ENCODE results near the gene LEPROT. TPM values are rescaled to one million over a fixed set of nuclear protein-coding genes. Genes with fewer than 3 reads are reported as not detected.

LEPROT gene
- total and polyA plus RNA-seq, 2 experiments from 2014 or later, result 22.9 to 24.9 TPM

GRCh38 chr1:65477414-65478378 lies 57.2 kb downstream of the LEPROT start:
- H3K4me3 Mint-ChIP-seq, result no peak overlapping the region
- Histone ChIP-seq H3K4me3 (no peak overlapping the region), H3K27ac (ENCODE audit: low read depth) (no peak overlapping the region), H3K27me3 (ENCODE audit: insufficient read depth) (no peaks in the 10 kb centered on the region), H4K20me1 (replicated peaks; ENCODE audit: insufficient read depth) (0 out of 2 replicates have a peak, but pooled peaks cover 3% of the 10 kb centered on the region), H3F3A (replicated peaks; ENCODE audit: low read depth) (no peaks in the 10 kb centered on the region), H3K4me1 (ENCODE audit: insufficient read depth) (no peaks in the 10 kb centered on the region), H3K9me2 (ENCODE audit: insufficient read depth) (no peaks in the 10 kb centered on the region; the same call in 1 of the 2 replicates), H2AFZ (no peak overlapping the region), H3K4me2 (no peak overlapping the region), H3K79me2 (replicated peaks; ENCODE audit: insufficient read depth) (no peaks in the 10 kb centered on the region), H3K36me3 (ENCODE audit: insufficient read depth) (no peaks in the 10 kb centered on the region)
- H3K27ac Mint-ChIP-seq, result no peak overlapping the region
- H3K36me3 Mint-ChIP-seq (ENCODE audit: low read depth), result no peaks in the 10 kb centered on the region
- no peaks in the 10 kb centered on the region for H3K9me3 Mint-ChIP-seq
- TF ChIP-seq ZNF462 (CRISPR knock-in tag; IDR thresholded peaks at IDR 0.05), result no peak
- TF ChIP-seq EZH2phosphoT487 (IDR thresholded peaks at IDR 0.05; ENCODE audit: unreplicated experiment), result no peak
- TF ChIP-seq ZNF114 (CRISPR knock-in tag; IDR thresholded peaks at IDR 0.05), result no peak
- TF ChIP-seq CTCF (conservative IDR thresholded peaks at IDR 0.05; ENCODE audit: low read depth in 2 of 2), result no peak
- DNase-seq (ENCODE audit: low spot score) (no peak), ATAC-seq (no peak)
- H3K4me1 Mint-ChIP-seq, result no peaks in the 10 kb centered on the region
- no peaks in the 10 kb centered on the region for H3K27me3 Mint-ChIP-seq (ENCODE audit: insufficient read depth, low read depth, poor library complexity)
